ENCODE measurements around the gene FBXL3. TPM values are rescaled to one million over a fixed set of nuclear protein-coding genes. Genes with fewer than 3 reads are reported as not detected.

The FBXL3 gene
- total and polyA plus RNA-seq, 2 experiments from 2014 or later, result 5.0 to 14.6 TPM

GRCh38 chr13:77001540-77001939 lies 25.4 kb downstream of the FBXL3 start (continued):
- TF ChIP-seq REST (IDR thresholded peaks at IDR 0.05; ENCODE audit: unreplicated experiment), result no peak
- no peak for TF ChIP-seq EZH2 (IDR thresholded peaks at IDR 0.05; ENCODE audit: low read depth, unreplicated experiment)
- TF ChIP-seq ZNF462 (CRISPR knock-in tag; IDR thresholded peaks at IDR 0.05), result no peak

GRCh38 chr13:77000475-77000874 lies 26.5 kb downstream of the FBXL3 start:
- Histone ChIP-seq H3K36me3 (ENCODE audit: insufficient read depth) (no peaks in the 10 kb centered on the region), H3K27me3 (ENCODE audit: insufficient read depth) (no peaks in the 10 kb centered on the region), H3F3A (replicated peaks; ENCODE audit: low read depth) (no peaks in the 10 kb centered on the region), H3K27ac (ENCODE audit: low read depth) (no peak overlapping the region), H3K4me3 (no peak overlapping the region), H3K79me2 (replicated peaks; ENCODE audit: insufficient read depth) (no peaks in the 10 kb centered on the region), H3K9me2 (ENCODE audit: insufficient read depth) (no peaks in the 10 kb centered on the region), H3K4me2 (no peak overlapping the region), H4K20me1 (replicated peaks; ENCODE audit: insufficient read depth) (no peaks in the 10 kb centered on the region; the same call in 1 of the 2 replicates), H2AFZ (no peak overlapping the region), H3K4me1 (ENCODE audit: insufficient read depth) (no peaks in the 10 kb centered on the region)
- H3K9me3 Mint-ChIP-seq, result no peaks in the 10 kb centered on the region
- DNase-seq (ENCODE audit: low spot score) (no peak), ATAC-seq (no peak)
- no peaks in the 10 kb centered on the region for H3K27me3 Mint-ChIP-seq (ENCODE audit: insufficient read depth, low read depth, poor library complexity)
- peaks cover 28% of the 10 kb centered on the region; the same call in 2 of the 3 replicates for H3K36me3 Mint-ChIP-seq (ENCODE audit: low read depth)
- H3K27ac Mint-ChIP-seq, result no peak overlapping the region
- no peak overlapping the region for H3K4me3 Mint-ChIP-seq
- peaks cover 3% of the 10 kb centered on the region; the same call in 1 of the 3 replicates for H3K4me1 Mint-ChIP-seq
- TF ChIP-seq POLR2AphosphoS5 (IDR thresholded peaks at IDR 0.05; ENCODE audit: low read depth) (no peak), JUNB (IDR thresholded peaks at IDR 0.05; ENCODE audit: unreplicated experiment) (no peak), EZH2phosphoT487 (IDR thresholded peaks at IDR 0.05; ENCODE audit: unreplicated experiment) (no peak), ZNF114 (CRISPR knock-in tag; IDR thresholded peaks at IDR 0.05) (no peak), NANOG (IDR thresholded peaks at IDR 0.05; ENCODE audit: borderline replicate concordance) (no peak), ETS1 (IDR thresholded peaks at IDR 0.05) (no peak)
